SK-N-SH treated with all-trans-retinoic acid at 6 μM for 48 hours (cell line): ENCODE results near the gene TMEM151B.

Source experiments
- ATAC-seq: fragments of 200-7000 bp; cut with Tn5 transposase; 3 replicates; pipeline ENCODE4 v1.9.1; 2020; ENCODE audit warnings: mild to moderate bottlenecking, moderate library complexity
- BACH2 ChIP-seq: fragments of 250-450 bp; sonication (Bioruptor Pico); IDR thresholded peaks from 2 replicates; pipeline ENCODE4 v1.9.0; 2021; ENCODE audit warnings: mild to moderate bottlenecking, borderline replicate concordance
- CSDC2 ChIP-seq: fragments of 250-450 bp; sonication (Bioruptor Pico); IDR thresholded peaks from 2 replicates; pipeline ENCODE4 v1.5.0; 2020; ENCODE audit warnings: mild to moderate bottlenecking, moderate library complexity
- ESRRG ChIP-seq: fragments of 250-450 bp; sonication (Bioruptor Pico); IDR thresholded peaks from 2 replicates; pipeline ENCODE4 v1.6.1; 2021; ENCODE audit warnings: mild to moderate bottlenecking
- GLIS3 ChIP-seq: fragments of 250-450 bp; sonication (Bioruptor Pico); IDR thresholded peaks from 2 replicates; pipeline ENCODE4 v1.5.0; 2020; ENCODE audit warnings: mild to moderate bottlenecking, moderate library complexity
- ISL1 ChIP-seq: fragments of 250-450 bp; sonication (Bioruptor Pico); IDR thresholded peaks from 2 replicates; pipeline ENCODE4 v2.1.2; 2022; ENCODE audit warnings: mild to moderate bottlenecking, moderate library complexity
- OSR1 ChIP-seq: fragments of 250-450 bp; sonication (Bioruptor Pico); IDR thresholded peaks from 2 replicates; pipeline ENCODE4 v1.8.0; 2022; ENCODE audit warnings: moderate library complexity, mild to moderate bottlenecking, inconsistent platforms
- PPARA ChIP-seq: fragments of 250-450 bp; sonication (Bioruptor Pico); IDR thresholded peaks from 2 replicates; pipeline ENCODE4 v1.5.0; 2020; ENCODE audit warnings: mild to moderate bottlenecking, borderline replicate concordance
- RARB ChIP-seq: fragments of 250-450 bp; sonication (Bioruptor Pico); IDR thresholded peaks from 2 replicates; pipeline ENCODE4 v1.8.0; 2021; ENCODE audit warnings: mild to moderate bottlenecking, moderate library complexity
- SNAI2 ChIP-seq: fragments of 250-450 bp; sonication (Bioruptor Pico); IDR thresholded peaks from 2 replicates; pipeline ENCODE4 v1.5.0; 2020; ENCODE audit warnings: mild to moderate bottlenecking, moderate library complexity
- TCF4 ChIP-seq: fragments of 250-450 bp; sonication (Bioruptor Pico); IDR thresholded peaks from 2 replicates; pipeline ENCODE4 v1.8.0; 2021; ENCODE audit warnings: mild to moderate bottlenecking, moderate library complexity, borderline replicate concordance
- TOX ChIP-seq: fragments of 250-450 bp; sonication (Bioruptor Pico); IDR thresholded peaks from 2 replicates; pipeline ENCODE4 v1.8.0; 2021; ENCODE audit warnings: mild to moderate bottlenecking, moderate library complexity, borderline replicate concordance
- ZFP3 ChIP-seq: fragments of 250-450 bp; sonication (Bioruptor Pico); IDR thresholded peaks from 2 replicates; pipeline ENCODE4 v1.5.0; 2020; ENCODE audit warnings: mild to moderate bottlenecking, moderate library complexity
- ZNF565 ChIP-seq: fragments of 450-650 bp; formaldehyde crosslinking; conservative IDR thresholded peaks from 2 replicates; pipeline ENCODE4 v1.5.0; 2020; ENCODE audit warnings: low read depth, mild to moderate bottlenecking, moderate library complexity
- ZNF70 ChIP-seq: fragments of 450-650 bp; formaldehyde crosslinking; IDR thresholded peaks from 2 replicates; pipeline ENCODE4 v1.5.0; 2020; ENCODE audit warnings: mild to moderate bottlenecking, moderate library complexity
- TF ChIP-seq, protein P1 (sequence below): fragments of 250-450 bp; sonication (Bioruptor Pico); IDR thresholded peaks from 2 replicates; pipeline ENCODE4 v1.8.0; 2020; ENCODE audit warnings: mild to moderate bottlenecking, moderate library complexity, borderline replicate concordance
- TF ChIP-seq, protein P2 (sequence below): fragments of 250-450 bp; sonication (Bioruptor Pico); IDR thresholded peaks from 2 replicates; pipeline ENCODE4 v1.5.0; 2020; ENCODE audit warnings: mild to moderate bottlenecking, moderate library complexity
- TF ChIP-seq, protein P3 (sequence below): fragments of 250-450 bp; sonication (Bioruptor Pico); IDR thresholded peaks from 2 replicates; pipeline ENCODE4 v1.5.1; 2020; ENCODE audit warnings: low read depth, mild to moderate bottlenecking, moderate library complexity
- TF ChIP-seq, protein P4 (sequence below): fragments of 250-450 bp; sonication (Bioruptor Pico); IDR thresholded peaks from 2 replicates; pipeline ENCODE4 v1.8.0; 2021; ENCODE audit warnings: low read depth, mild to moderate bottlenecking, moderate library complexity, borderline replicate concordance
- TF ChIP-seq, protein P5 (sequence below): fragments of 250-450 bp; sonication (Bioruptor Pico); IDR thresholded peaks from 2 replicates; pipeline ENCODE4 v1.5.1; 2021; ENCODE audit warnings: mild to moderate bottlenecking, moderate library complexity

TMEM151B gene

DNA sequence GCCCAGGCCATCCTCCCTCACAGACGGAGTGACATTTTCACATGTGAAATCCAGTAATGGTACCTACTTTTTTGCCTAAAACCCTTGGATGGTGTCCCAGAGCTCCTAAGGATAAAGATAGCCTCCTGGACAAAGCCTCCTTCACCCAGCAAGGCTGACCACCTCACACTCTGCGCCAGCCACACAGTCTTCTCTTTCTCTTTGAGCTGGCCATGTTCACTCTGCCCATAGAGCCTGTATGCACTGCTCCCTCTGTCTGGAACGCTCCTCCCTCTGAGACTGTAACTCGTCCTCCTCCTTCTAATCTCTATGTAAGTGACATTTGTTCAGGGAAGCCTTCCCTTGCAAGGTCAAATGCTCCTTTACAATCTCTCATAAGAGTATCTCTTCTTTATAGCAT lies 14.6 kb downstream of the TMEM151B start:
- ATAC-seq: no peak
- TF ChIP-seq CSDC2 (CRISPR knock-in tag): no peak
- TF ChIP-seq, protein P1, sequence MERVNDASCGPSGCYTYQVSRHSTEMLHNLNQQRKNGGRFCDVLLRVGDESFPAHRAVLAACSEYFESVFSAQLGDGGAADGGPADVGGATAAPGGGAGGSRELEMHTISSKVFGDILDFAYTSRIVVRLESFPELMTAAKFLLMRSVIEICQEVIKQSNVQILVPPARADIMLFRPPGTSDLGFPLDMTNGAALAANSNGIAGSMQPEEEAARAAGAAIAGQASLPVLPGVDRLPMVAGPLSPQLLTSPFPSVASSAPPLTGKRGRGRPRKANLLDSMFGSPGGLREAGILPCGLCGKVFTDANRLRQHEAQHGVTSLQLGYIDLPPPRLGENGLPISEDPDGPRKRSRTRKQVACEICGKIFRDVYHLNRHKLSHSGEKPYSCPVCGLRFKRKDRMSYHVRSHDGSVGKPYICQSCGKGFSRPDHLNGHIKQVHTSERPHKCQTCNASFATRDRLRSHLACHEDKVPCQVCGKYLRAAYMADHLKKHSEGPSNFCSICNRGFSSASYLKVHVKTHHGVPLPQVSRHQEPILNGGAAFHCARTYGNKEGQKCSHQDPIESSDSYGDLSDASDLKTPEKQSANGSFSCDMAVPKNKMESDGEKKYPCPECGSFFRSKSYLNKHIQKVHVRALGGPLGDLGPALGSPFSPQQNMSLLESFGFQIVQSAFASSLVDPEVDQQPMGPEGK (CRISPR knock-in tag): no peak
- TF ChIP-seq, protein P2, sequence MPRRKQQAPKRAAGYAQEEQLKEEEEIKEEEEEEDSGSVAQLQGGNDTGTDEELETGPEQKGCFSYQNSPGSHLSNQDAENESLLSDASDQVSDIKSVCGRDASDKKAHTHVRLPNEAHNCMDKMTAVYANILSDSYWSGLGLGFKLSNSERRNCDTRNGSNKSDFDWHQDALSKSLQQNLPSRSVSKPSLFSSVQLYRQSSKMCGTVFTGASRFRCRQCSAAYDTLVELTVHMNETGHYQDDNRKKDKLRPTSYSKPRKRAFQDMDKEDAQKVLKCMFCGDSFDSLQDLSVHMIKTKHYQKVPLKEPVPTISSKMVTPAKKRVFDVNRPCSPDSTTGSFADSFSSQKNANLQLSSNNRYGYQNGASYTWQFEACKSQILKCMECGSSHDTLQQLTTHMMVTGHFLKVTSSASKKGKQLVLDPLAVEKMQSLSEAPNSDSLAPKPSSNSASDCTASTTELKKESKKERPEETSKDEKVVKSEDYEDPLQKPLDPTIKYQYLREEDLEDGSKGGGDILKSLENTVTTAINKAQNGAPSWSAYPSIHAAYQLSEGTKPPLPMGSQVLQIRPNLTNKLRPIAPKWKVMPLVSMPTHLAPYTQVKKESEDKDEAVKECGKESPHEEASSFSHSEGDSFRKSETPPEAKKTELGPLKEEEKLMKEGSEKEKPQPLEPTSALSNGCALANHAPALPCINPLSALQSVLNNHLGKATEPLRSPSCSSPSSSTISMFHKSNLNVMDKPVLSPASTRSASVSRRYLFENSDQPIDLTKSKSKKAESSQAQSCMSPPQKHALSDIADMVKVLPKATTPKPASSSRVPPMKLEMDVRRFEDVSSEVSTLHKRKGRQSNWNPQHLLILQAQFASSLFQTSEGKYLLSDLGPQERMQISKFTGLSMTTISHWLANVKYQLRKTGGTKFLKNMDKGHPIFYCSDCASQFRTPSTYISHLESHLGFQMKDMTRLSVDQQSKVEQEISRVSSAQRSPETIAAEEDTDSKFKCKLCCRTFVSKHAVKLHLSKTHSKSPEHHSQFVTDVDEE (CRISPR knock-in tag): no peak
- no peak for TF ChIP-seq PPARA (CRISPR knock-in tag)
- TF ChIP-seq TOX: no peak
- no peak for TF ChIP-seq SNAI2
- no peak for TF ChIP-seq BACH2
- TF ChIP-seq ZNF565 (CRISPR knock-in tag): no peak
- no peak for TF ChIP-seq ZNF70 (CRISPR knock-in tag)
- TF ChIP-seq GLIS3 (CRISPR knock-in tag): no peak
- TF ChIP-seq TCF4: no peak
- TF ChIP-seq ZFP3 (CRISPR knock-in tag): no peak
- TF ChIP-seq ISL1 (CRISPR knock-in tag): no peak
- TF ChIP-seq, protein P3, sequence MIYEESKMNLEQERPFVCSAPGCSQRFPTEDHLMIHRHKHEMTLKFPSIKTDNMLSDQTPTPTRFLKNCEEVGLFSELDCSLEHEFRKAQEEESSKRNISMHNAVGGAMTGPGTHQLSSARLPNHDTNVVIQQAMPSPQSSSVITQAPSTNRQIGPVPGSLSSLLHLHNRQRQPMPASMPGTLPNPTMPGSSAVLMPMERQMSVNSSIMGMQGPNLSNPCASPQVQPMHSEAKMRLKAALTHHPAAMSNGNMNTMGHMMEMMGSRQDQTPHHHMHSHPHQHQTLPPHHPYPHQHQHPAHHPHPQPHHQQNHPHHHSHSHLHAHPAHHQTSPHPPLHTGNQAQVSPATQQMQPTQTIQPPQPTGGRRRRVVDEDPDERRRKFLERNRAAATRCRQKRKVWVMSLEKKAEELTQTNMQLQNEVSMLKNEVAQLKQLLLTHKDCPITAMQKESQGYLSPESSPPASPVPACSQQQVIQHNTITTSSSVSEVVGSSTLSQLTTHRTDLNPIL: no peak
- TF ChIP-seq, protein P4, sequence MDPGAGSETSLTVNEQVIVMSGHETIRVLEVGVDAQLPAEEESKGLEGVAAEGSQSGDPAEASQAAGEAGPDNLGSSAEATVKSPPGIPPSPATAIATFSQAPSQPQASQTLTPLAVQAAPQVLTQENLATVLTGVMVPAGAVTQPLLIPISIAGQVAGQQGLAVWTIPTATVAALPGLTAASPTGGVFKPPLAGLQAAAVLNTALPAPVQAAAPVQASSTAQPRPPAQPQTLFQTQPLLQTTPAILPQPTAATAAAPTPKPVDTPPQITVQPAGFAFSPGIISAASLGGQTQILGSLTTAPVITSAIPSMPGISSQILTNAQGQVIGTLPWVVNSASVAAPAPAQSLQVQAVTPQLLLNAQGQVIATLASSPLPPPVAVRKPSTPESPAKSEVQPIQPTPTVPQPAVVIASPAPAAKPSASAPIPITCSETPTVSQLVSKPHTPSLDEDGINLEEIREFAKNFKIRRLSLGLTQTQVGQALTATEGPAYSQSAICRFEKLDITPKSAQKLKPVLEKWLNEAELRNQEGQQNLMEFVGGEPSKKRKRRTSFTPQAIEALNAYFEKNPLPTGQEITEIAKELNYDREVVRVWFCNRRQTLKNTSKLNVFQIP (CRISPR knock-in tag): no peak
- TF ChIP-seq OSR1 (CRISPR knock-in tag): no peak
- TF ChIP-seq, all 23 proteins: peak for 0

DNA sequence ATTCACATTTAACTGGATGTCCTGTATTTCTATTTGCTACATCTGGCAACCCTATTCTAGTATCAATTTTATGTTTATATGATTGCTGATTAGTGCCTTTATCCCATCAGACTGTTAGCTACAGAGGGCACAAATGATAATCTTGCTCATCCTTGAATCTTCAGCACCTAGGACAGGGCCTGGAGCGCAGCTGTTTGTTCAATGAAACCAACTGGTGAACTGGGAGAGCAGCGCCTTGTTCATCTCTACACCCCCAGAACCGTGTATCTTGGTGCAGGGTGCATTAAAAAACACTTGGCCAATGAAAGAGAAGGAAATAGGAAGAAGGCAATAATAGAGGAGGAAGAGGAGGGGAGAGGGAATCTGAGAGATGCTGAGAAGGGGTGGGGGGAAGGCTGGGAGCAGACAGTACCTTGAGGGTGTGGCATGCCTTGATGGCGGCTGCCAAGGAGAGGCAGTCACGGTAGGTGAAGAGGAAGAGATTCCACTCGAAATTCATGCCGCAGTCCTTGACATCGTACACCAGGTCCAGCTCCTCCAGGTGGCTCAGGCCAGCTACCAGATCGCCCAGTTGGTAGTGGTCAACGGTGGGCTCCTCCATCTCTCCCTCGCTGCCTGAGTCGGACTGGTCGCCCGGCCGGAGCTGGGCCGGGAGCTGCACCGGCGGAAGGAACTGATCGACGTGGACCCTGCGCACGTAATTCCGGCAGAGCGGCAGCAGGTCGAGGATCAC lies 15.5 kb downstream of the TMEM151B start:
- ATAC-seq: peak; percentile 57; the same call in 1 of the 3 replicates

More for the DNA sequence above, 15.5 kb downstream of the TMEM151B start:
- no peak for TF ChIP-seq ZNF565 (CRISPR knock-in tag)
- TF ChIP-seq ISL1 (CRISPR knock-in tag): no peak
- TF ChIP-seq, protein P2 (CRISPR knock-in tag): no peak
- no peak for TF ChIP-seq TCF4
- TF ChIP-seq ESRRG: no peak
- no peak for TF ChIP-seq GLIS3 (CRISPR knock-in tag)
- TF ChIP-seq, protein P1 (CRISPR knock-in tag): no peak
- TF ChIP-seq, protein P5, sequence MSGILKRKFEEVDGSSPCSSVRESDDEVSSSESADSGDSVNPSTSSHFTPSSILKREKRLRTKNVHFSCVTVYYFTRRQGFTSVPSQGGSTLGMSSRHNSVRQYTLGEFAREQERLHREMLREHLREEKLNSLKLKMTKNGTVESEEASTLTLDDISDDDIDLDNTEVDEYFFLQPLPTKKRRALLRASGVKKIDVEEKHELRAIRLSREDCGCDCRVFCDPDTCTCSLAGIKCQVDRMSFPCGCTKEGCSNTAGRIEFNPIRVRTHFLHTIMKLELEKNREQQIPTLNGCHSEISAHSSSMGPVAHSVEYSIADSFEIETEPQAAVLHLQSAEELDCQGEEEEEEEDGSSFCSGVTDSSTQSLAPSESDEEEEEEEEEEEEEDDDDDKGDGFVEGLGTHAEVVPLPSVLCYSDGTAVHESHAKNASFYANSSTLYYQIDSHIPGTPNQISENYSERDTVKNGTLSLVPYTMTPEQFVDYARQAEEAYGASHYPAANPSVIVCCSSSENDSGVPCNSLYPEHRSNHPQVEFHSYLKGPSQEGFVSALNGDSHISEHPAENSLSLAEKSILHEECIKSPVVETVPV (CRISPR knock-in tag): no peak
- TF ChIP-seq SNAI2: no peak
- TF ChIP-seq RARB (CRISPR knock-in tag): no peak
- TF ChIP-seq, all 23 proteins: peak for 0
